GM23248 (cell line): ENCODE results near the gene APAF1.

ENCODE experiments used
- EZH2 ChIP-seq: fragments of 200-600 bp; sonication (generic); IDR thresholded peaks from 2 replicates; pipeline ENCODE4 v1.6.1; 2018; ENCODE audit warnings: antibody characterized with exemption, mild to moderate bottlenecking; ENCODE audit not compliant: insufficient read depth, poor library complexity, severe bottlenecking
- EZH2phosphoT487 ChIP-seq: fragments of 200-600 bp; sonication (generic); IDR thresholded peaks from 2 replicates; pipeline ENCODE4 v1.6.1; 2018; ENCODE audit warnings: antibody characterized with exemption, moderate library complexity, mild to moderate bottlenecking, low read depth; ENCODE audit not compliant: insufficient read depth

- TF ChIP-seq EZH2phosphoT487 (no peak), EZH2 (no peak)
Measured at GRCh38 chr12:98686603-98687002, 41.5 kb downstream of the APAF1 start.
